ENCODE measurements around the gene OR5H6.

Gene OR5H6

DNA sequence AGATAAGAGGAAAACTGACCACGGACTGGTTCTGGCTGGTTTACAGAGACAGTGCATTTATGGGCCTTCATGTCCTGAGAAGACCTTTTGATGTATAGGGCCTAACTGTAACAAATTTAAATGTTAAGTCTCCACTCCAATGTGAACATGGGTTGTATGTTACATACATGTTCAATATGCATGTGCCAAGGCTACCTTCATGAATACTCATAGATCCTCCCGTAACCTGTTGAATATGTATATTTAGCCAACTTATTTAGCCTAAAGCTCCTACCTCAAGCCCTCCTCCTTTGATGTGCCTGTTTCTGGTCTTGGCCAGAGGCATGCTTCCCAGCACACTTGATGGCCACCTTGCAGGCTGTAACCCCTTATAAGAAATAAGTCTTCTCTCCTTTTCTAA lies 18.2 kb downstream of the OR5H6 start, which contains the start of gene OR5H2:
Gene OR5H2 (plus strand): TSS at position 301 of the 400 bp plus-strand sequence. CDS start 398 bp downstream, outside the sequence.
- Mint-ChIP-seq H3K27me3 (no peaks in the 10 kb centered on the region), H3K4me1 (ENCODE audit: low read depth) (no peaks in the 10 kb centered on the region), H3K27ac (no peak within 1 kb of the TSS), H3K4me3 (no peak within 1 kb of the TSS), H3K9me3 (no peaks in the 10 kb centered on the region), H3K36me3 (ENCODE audit: low read depth) (no peaks in the 10 kb centered on the region)
- intact Hi-C loops (cut with micrococcal nuclease), result no loop called here

DNA sequence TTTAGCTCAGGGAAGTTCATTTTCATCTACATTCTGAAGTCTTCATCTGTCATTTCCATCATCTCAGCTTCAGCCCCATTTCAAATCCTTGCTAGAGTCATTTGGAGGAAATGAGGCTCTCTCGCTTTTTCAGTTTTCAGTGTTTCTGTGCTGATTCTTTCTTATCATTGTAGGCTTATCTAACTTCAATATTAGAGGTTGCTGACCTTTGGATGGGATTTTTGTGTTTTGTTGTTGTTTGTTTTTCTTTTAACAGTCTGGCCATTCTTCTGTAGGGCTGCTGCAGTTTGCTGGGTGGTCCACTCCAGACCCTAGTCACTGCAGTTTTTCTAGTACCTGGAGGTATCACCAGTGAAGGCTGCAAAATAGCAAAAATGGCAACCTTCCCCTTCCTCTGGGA lies 26.9 kb downstream of the OR5H6 start:
- Mint-ChIP-seq H3K4me1 (ENCODE audit: low read depth) (no peaks in the 10 kb centered on the region), H3K27ac (no peak overlapping the region), H3K9me3 (peaks cover 20% of the 10 kb centered on the region), H3K27me3 (no peaks in the 10 kb centered on the region), H3K4me3 (no peak overlapping the region), H3K36me3 (ENCODE audit: low read depth) (no peaks in the 10 kb centered on the region)
- intact Hi-C loops (cut with micrococcal nuclease), result no loop called here

DNA sequence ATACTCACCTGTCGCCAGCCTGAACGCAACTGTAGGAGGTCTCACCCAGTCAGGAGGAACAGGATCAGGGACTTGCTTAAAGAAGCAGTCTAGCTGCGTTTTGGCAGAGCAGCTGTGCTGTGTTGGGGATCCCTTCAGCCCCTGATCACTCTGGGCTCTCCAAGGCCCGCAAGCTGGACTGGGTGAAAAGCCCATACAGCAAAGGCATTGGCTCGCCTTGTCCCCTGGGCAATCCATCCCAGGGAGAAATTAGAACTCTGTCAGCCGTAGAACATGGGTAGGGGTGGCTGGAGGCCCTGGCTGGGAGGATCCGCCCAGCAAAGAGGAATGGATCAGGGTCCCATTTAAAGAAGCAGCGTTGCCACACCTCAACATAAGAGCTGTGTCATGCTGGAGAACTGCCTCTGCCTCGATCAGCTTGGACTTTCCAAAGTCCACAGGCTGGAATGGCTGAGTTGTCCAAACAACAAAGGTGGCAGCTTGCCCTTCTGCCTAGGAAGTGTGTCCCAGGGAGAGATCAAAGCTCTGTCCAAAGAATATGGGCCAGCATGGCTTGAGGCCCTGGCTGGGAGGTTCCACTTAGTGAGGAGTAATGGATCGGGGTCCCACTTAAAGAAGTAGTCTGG lies 27.4 kb downstream of the OR5H6 start:
- Mint-ChIP-seq H3K4me3 (no peak overlapping the region), H3K27me3 (no peaks in the 10 kb centered on the region), H3K4me1 (ENCODE audit: low read depth) (no peaks in the 10 kb centered on the region), H3K27ac (no peak overlapping the region), H3K36me3 (ENCODE audit: low read depth) (no peaks in the 10 kb centered on the region), H3K9me3 (peaks cover 20% of the 10 kb centered on the region)
- intact Hi-C loops (cut with micrococcal nuclease), result no loop called here

Measured in dendritic cell treated with granulocyte-macrophage colony-stimulating factor and Interleukin-4, amounts not matched to agents 40 ng/mL and 50 ng/mL, for 4 days (primary cell).